ENCODE results near the gene CLPTM1L. TPM values are rescaled to one million over a fixed set of nuclear protein-coding genes. Genes with fewer than 3 reads are reported as not detected.

The CLPTM1L gene
- polyA plus RNA-seq (2011; rRNA removed) (171 and 175 TPM in 2 replicates), polyA plus RNA-seq (2017; fragmentation: RNase III; extraction: RNeasy Plus Mini Kit Qiagen cat#74134 plus additional on column Dnase treatment) (169 to 194 TPM (median 173 TPM) in 3 replicates), polyA minus RNA-seq (2011; rRNA and poly(A)+ RNA removed) (233 and 279 TPM in 2 replicates)
- polyA plus RNA-seq (2012; cell fraction: cytosol; rRNA removed) = 242 and 287 TPM in 2 replicates
- polyA plus RNA-seq (2012; cell fraction: nucleus; rRNA removed) = 283 and 294 TPM in 2 replicates

- ChIA-PET POLR2A (interaction anchor here (0.6 to 1.5 kb wide), 4 partner anchors 9 to 77 kb away, joined by 3 to 7 read pairs (median 3); no protein-coding TSS in a partner anchor), CTCF (interaction anchor here (1.1 to 2.8 kb wide), 4 partner anchors 13 to 300 kb away, joined by 3 to 10 read pairs (median 5); no protein-coding TSS in a partner anchor)
- H3K27ac ChIP-seq = peak within 1 kb of the TSS; percentile 89 to 93
- DNase-seq (ENCODE audit: low read depth in 1 of 2, low spot score in 1 of 2) (peak; percentile 86 to 95), FAIRE-seq (no peak), ATAC-seq (peak; percentile 88 to 93)
- peaks cover 19% of the 10 kb centered on the region for H3K4me1 ChIP-seq
- under 1% methylated on average over 25 of the region's 87 CpGs for WGBS (ENCODE audit: missing lambda C conversion rate)
- peak within 1 kb of the TSS; percentile 92 for H3K4me3 ChIP-seq
- H3K9me3 ChIP-seq = no peaks in the 10 kb centered on the region
- peak within 1 kb of the TSS; percentile 98 for H3K4me2 ChIP-seq
- TF ChIP-seq ATOH8 (CRISPR knock-in tag; IDR thresholded peaks at IDR 0.05; ENCODE audit: low read depth) (no peak), RFX5 (IDR thresholded peaks at IDR 0.05) (no peak), MYC (IDR thresholded peaks at IDR 0.05; ENCODE audit: borderline replicate concordance, low read length) (0 out of 2 replicates have a peak, but pooled peaks have one; percentile 30), HOXB5 (CRISPR knock-in tag; IDR thresholded peaks at IDR 0.05) (no peak), HOXA7 (CRISPR knock-in tag; IDR thresholded peaks at IDR 0.05) (no peak), NFE2L2 (conservative IDR thresholded peaks at IDR 0.05; ENCODE audit: low read length) (no peak), FOXS1 (CRISPR knock-in tag; IDR thresholded peaks at IDR 0.05) (no peak), ELK1 (IDR thresholded peaks at IDR 0.05; ENCODE audit: low read depth, low read length) (0 out of 2 replicates have a peak, but pooled peaks have one; percentile 61), PHF8 (IDR thresholded peaks at IDR 0.05; ENCODE audit: borderline replicate concordance, low read depth) (peak; percentile 98; the same call in 1 of the 2 replicates), ZFP36 (IDR thresholded peaks at IDR 0.05; ENCODE audit: borderline replicate concordance, partially characterized antibody) (no peak), PBX3 (IDR thresholded peaks at IDR 0.05) (no peak), FOSB (CRISPR knock-in tag; IDR thresholded peaks at IDR 0.05) (no peak), ZC3H11A (IDR thresholded peaks at IDR 0.05) (no peak), SMC3 (IDR thresholded peaks at IDR 0.05) (no peak), KDM1A (IDR thresholded peaks at IDR 0.05; ENCODE audit: low read depth) (no peak), CHD2 (IDR thresholded peaks at IDR 0.05; ENCODE audit: low read length, partially characterized antibody) (no peak), CBX8 (IDR thresholded peaks at IDR 0.05) (no peak), ESRRA (IDR thresholded peaks at IDR 0.05; ENCODE audit: borderline replicate concordance, low read length) (no peak), RARB (CRISPR knock-in tag; IDR thresholded peaks at IDR 0.05) (no peak), REST (IDR thresholded peaks at IDR 0.05) (no peak), KDM5A (IDR thresholded peaks at IDR 0.05) (peak; percentile 88), FOSL2 (IDR thresholded peaks at IDR 0.05) (no peak), FOSL2 (CRISPR knock-in tag; IDR thresholded peaks at IDR 0.05) (no peak), MAFK (IDR thresholded peaks at IDR 0.05; ENCODE audit: partially characterized antibody) (no peak), NR3C1 (IDR thresholded peaks at IDR 0.05) (no peak), JUN (IDR thresholded peaks at IDR 0.05) (peak; percentile 65 to 82; a peak in 3 of 5 replicates), HOXB13 (CRISPR knock-in tag; IDR thresholded peaks at IDR 0.05; ENCODE audit: low read depth) (no peak), ZNF302 (CRISPR knock-in tag; IDR thresholded peaks at IDR 0.05) (no peak), EHMT2 (IDR thresholded peaks at IDR 0.05; ENCODE audit: low read depth) (no peak), POLR2AphosphoS2 (conservative IDR thresholded peaks at IDR 0.05; ENCODE audit: low read length) (no peak), RNF2 (IDR thresholded peaks at IDR 0.05; ENCODE audit: borderline replicate concordance, low read depth) (no peak), HEYL (CRISPR knock-in tag; IDR thresholded peaks at IDR 0.05) (no peak)
- TF ChIP-seq, protein P1, sequence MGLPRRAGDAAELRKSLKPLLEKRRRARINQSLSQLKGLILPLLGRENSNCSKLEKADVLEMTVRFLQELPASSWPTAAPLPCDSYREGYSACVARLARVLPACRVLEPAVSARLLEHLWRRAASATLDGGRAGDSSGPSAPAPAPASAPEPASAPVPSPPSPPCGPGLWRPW (IDR thresholded peaks at IDR 0.05) = no peak
- TF ChIP-seq, protein P2, sequence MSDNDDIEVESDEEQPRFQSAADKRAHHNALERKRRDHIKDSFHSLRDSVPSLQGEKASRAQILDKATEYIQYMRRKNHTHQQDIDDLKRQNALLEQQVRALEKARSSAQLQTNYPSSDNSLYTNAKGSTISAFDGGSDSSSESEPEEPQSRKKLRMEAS (IDR thresholded peaks at IDR 0.05) = peak; percentile 51
Observed at GRCh38 chr5:1344975-1345838, at the start of gene CLPTM1L. CLPTM1L (minus strand) TSS chr5:1345099; CDS start chr5:1344841, 258 bp downstream.
